Stimulated activated CD8-positive, alpha-beta memory T cell treated with anti-CD3 and anti-CD28 coated beads, Interleukin-7, amount 100 ng/mL, for 24 hours (primary cell): ENCODE results near the gene OSBPL2.

ENCODE experiments used
- DNase-seq: peaks from one replicate; pipeline ENCODE4 v3.0.0-alpha.2; 2020; ENCODE audit warnings: low read depth

Gene OSBPL2

DNA sequence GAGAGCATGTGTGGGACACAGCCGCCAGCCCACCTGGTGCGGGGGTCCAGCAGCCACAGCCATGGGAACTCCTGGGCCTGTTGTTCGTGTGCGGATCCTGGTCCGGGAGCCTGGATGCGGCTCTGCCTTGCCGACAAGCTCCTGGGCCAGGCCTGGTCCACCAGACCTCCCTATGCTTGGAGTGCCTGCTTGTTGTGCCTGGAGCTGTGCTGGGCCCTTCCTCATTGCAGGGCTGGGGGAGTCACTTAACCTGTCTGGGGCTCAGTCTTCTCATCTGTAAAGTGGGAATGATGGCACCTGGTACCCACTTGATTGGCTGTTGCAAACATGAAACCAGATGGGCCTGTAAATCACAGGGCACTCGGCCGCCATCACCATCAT lies 2.6 kb upstream of the OSBPL2 start:
- no peak for DNase-seq

DNA sequence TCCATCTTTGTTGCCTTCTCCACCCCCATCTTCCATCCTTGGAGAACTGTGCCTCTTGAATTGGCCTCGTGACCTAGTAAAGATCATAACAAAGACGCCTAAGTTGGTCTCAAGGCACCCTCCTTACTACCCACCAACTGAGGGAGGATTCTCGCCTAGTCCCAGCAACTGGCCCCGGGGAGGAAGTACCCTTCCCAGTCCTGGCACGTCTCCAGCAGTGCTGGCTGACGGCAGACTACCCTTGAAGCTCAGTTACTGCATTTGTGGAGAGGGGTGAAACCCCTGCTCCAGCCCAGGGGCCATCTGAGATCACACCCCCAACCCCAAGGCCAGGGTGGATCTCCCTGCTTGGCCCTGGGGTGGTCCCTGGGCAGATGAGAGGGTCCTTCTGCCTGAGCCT lies 2.1 kb upstream of the OSBPL2 start:
- no peak for DNase-seq

DNA sequence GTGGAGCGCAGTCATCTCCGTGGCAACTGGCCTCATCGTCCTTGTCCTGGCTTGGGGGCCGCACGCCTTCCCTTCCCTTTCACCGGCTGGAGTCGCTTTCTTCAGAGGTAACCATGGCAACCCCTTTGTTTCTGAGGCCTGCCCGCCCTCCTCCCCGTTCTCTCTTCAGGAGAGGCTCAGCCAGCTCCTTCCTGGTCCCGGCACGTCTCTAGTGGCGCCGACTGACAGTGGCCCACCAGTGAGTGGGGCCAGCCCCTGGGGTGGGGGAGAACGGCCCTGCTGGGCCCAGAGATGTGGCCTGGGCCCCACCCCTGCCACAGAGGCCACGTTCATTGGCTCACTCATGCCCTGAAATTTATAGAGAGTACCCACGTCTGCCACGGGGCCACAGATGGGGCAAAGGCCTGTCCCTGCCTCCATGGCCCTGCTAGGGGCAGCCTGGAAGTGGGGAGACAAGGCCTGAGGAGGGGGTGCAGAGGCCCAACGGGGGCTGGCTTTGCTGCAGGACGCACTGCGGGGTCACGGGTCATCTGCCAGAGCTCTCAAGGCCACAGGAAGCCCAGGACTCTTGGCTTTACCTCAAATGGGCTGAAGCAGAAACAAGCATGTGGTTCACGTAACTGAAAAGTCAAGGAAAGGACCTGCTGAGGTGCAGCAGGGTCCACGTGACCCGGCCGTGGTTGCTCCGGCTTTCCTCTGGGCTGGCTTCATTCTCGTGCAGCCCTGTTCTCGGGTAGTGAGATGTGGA lies 1.4 kb upstream of the OSBPL2 start:
- DNase-seq: no peak

DNA sequence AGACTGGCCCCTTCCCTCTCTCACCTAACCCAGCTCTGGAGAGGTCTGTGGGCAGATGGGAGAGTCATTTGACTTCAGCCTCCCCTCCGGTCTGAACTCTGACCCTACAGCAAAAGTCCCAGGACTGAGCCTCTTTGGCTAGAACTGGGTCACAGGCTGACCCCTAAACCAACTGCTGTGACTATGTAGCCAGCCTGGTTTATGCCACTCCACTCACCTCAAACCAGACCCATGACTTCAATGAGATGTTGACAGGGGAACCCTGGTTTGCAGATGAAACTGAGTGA lies 864 bp upstream of the OSBPL2 start:
- DNase-seq: no peak

DNA sequence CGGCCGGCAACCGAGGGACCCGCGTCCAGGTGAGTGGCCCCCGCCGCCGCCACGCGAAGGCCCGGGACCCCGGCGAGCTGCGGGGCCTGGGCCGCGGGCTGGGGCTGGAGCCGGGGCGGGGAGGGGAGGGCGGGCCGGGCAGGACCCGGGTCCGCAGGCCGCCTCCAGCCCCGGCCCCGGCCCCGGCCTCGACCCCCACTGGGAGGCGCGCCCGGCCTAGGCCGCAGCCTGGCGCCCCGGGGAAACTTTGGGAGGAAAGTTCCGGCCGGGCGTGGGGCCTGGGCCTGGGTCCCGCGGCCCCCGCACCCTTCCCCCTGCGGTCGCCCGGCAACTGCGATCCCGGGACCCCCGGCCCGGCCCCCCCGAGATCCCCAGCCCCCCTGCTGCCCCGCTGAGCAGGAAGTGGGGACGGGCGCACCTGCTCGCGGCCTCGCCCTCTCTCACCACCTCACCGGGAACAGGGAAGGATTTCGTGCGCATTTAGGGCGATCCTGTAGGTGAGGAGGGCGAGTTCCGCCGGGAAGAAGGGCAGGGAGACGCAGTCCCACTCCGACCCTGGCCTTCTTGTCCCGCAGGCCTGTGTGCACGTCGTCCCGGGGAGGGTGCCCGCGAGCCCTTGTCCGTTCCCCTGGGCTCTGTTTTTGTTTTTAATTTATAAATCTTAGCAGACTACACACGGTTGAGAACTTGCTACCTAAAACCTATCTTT lies 402 bp downstream of the OSBPL2 start:
- DNase-seq: no peak

DNA sequence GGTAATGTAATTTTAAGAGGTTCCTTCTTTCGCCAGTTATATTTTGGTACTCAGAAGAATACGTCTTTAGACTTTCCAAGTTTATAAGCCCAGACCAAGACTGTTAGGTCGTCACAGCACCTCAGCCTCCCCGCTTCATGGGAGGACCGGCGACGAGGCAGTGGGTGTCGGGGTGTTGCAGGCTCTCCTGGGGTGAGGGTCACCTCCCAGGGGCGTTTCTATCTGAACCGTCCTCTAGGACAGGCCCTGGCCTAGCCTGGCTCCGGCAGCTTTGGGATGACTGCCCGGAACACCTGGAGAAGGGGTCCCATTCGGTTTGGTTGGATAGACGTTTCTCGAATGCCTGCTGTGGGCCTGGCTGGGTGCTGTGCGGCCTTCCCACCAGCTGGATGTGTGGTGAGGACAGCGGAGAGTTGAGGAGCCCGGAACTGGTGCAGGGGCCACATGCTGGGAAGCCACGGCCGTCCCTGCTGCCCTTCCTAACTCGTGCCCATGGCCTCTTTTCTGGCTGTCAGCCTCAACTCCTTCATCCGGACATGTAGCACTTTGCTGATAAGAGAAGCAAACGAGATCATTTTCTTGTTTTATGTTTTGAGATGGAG lies 1.1 kb downstream of the OSBPL2 start:
- no peak for DNase-seq

DNA sequence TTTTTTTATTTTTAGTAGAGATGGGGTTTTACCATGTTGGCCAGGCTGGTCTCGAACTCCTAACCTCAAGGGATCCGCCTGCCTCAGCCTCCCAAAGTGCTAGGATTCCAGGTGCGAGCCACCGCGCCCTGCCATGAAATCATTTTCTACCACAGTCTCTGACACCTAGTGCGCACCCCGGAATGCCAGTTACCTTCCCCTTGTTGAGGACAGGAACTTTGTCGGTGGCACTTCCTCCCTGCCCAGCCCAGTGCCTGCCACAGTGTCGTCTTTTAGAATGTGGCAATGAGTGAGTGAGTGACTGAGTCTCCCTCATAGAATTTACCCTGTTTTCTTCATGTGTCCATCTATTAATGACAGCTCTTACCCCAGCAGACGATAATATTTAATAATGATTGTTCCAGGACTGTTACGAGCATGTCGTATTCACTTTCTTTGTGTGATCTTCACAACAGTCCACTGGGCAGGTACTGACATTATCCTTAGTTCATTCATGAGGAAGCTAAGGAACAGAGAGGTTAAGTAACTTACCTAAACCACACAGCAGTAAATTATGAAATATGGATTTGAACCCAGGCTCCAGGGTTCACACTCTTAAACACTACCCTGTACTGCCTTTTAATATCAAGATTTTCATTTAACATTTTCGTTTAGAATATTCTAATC lies 1.8 kb downstream of the OSBPL2 start:
- DNase-seq: no peak

DNA sequence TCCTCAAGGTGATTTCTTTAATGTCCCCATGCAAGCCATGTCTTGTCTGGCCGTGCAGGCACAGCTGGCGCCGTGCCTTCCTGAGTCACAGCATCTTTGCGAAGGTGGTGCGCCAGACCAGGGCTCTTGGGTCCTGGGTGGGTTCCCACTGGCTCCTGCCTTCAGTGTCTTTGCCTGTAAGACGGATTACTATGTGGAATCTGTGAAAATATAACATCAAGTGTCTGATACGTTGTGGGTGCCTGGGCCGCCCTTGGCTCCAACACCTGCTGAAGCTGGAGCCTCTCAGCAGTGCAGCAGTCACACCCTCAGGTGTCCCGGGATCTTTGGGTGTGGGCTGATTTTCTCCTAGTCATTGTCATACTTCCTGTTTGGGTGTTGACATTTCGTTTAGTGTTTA lies 3.2 kb downstream of the OSBPL2 start:
- no peak for DNase-seq

DNA sequence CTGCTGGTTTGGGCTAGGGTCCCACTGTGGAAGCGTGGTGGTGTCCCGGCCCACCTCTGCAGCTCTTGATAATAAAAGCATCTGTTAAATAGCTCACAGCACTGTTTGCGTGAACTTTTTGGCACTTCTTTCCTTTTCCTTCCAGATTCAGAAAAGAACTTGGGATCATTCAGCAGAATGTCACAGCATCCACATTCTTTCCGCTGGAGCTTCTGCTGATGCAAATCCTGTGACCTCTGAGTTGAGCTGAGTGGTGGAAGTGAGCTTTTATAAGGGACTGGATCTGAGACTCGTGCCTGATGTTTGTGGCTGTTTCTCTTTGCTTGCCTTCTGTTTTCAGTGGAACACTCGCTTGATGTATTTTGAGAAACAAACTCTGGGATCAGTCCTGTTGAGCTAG lies 3.9 kb downstream of the OSBPL2 start:
- DNase-seq: no peak

DNA sequence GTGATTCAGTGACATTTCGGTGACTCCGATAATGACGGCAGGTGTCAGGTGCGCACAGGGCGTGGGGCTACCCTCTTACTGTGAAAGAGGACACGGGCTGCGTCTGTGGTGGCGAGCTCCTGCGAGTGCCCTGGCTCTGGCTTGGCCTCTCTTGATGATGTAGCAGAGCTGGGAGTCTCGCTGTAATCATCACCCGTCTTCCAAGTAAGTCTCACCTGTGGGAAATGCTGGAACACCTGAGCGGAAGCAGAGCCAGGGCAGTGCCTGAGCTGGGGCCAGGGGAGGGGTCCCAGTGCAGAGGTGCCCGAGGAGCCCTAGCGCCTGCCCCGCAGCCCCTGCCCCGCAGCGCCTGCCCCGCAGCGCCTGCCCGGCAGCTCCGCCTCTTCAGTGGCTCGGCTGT lies 4.8 kb downstream of the OSBPL2 start:
- DNase-seq: no peak

DNA sequence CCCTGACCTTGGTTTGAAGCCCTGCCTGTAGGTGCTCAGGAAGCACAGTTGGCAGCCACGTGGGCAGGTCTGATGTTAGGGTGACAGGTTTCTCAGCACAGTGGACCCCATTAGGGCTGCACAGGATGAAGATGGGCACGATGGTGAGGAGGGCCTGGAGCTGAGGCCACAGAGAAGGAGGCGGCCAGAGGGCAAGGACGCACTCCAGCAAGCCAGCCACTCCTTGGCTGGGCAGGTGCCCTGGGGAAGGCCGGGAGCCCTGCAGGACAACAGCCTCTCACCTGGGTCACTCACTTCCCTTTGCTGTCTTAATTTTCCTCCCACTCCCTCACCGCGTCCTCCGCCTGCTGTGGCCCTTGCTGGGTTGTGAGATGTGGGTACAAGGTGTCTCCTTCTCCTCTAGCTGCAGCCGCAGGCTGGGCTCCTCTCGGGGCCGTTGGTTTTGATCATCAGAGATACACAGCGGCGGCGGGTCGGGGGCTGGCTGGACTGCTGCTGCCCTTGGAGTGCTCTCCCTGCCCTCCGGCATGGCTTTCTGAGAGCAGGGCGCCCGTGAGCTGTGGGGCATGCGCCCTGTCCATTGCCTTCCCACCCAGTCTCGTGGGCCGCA lies 5.7 kb downstream of the OSBPL2 start:
- no peak for DNase-seq

DNA sequence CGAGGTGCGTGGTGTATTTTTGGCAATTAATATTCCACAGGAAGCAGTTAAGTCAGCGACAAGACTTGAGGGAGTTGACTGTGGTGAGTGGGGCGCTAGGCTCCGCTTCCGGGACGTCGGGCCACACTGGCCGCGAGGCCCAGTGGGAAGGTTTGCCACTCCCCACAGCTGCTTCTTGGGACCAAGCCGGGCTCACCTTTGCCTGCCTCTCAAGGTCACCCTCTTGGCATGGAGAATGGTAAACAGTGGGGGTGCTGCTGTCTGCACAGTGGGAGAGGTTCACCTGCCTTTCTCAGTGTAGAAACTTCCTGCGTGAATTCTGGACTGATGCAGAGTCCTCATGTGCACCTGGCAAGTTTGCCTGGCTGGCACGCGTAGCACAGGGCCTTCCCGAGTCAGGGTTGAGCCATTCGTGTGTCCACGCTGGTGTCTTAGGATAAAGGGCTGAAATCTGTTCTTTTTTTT lies 6.4 kb downstream of the OSBPL2 start:
- DNase-seq: no peak

DNA sequence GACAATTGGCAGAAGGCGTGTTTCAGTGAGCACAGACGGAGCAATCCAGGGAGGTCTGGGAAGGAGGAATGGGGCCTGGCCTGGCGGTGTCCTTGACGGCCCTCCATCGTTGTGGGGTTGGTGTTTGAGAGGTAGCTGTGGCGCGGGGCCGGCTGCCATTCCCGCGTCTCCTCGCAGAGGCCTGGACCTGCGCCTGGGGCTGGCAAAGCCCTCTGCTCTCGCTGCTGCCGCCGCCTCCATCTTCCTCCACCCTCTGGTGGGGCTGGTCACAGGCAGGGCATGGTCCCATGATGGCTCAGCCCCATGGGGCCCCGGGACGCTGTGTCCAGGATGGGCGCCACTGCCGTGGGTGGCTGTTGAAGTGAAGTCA lies 7.6 kb downstream of the OSBPL2 start:
- no peak for DNase-seq

DNA sequence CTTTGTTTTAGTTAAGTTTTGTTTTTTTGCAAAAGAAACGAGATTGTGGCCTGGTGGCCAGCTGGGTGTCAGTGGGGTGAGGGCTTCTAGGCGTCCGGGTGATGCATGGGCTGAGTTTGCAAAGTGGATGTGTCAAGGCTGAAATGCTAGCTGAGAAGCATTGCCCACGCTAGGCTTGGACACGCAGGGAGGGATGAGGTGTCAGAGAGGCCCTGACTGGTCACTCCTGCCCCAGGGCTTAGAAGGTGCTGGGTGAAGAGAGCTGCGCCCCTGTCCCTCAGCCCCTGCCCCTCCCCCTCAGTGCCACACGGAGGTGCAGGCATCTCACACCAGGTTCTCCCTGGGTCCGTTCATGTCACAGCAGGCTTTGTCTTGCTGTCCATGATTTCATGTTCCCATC lies 8.1 kb downstream of the OSBPL2 start:
- no peak for DNase-seq

DNA sequence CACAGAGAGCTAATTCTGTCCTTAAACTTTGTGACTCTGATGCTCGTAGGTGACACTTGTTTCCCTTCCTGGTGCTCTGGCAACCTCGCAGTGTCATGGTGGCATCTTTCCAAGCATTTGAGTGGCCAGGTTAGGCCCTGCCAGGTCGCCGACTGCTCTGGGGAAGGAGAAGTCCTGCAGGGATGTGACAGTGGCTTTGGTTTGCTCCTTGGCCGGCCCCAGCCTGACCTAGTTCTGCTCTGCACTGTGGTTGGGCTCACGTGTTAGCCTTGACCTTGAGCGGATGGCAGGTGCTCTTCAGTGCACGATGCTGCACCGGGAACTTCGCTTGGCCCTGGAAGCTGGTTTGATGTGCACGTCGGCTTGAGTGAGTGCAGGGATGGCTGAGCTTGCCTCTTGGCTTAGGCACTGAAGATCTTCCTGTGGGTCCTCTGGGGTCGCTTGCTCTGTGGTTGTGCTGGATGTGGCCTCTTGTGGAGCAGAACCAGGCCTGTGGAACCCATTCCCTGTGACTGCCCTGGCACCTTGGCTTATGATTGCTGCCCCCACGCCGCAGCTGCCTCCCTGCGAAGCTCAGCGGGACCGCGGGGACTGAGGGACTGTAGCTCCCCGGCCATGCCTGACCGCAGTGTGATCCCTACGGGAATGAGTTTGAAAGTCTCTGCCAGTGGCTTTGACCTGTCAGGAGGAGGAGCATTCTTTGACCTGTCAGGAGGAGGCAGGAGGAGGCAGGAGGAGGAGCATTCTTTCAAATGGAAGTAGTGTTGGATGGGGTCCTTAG lies 8.7 kb downstream of the OSBPL2 start:
- no peak for DNase-seq

DNA sequence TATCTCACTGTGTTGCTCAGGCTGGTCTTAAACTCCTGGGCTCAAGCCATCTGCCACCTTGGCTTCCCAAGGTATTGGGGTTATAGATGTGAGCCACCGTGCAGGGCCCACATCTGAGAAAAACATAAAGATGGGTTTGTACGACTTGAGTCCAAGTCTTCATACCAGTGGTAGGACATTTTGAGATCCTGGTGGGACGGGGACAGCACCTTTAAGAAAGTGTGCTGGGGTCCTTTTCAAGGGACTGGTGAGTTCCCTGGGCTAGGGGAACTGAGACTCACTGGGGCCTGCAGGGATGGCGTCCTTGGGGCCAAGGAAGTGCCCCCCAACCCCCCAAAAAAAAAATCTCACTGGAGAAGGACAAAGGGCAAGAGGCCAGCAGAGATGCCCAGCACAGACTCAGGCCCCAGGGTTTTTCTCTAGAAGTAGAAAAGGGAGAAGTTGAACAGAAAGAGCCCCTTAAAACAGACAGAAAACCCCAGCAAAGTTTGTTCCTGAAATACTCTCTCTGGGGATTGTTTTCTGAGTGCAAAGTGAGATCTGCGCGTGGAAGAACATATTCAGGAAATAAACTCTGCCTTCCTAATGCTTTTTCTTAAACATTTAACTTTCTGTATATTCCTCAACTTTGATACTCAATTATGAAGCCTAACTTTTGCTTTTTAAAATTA lies 10.7 kb downstream of the OSBPL2 start:
- no peak for DNase-seq

DNA sequence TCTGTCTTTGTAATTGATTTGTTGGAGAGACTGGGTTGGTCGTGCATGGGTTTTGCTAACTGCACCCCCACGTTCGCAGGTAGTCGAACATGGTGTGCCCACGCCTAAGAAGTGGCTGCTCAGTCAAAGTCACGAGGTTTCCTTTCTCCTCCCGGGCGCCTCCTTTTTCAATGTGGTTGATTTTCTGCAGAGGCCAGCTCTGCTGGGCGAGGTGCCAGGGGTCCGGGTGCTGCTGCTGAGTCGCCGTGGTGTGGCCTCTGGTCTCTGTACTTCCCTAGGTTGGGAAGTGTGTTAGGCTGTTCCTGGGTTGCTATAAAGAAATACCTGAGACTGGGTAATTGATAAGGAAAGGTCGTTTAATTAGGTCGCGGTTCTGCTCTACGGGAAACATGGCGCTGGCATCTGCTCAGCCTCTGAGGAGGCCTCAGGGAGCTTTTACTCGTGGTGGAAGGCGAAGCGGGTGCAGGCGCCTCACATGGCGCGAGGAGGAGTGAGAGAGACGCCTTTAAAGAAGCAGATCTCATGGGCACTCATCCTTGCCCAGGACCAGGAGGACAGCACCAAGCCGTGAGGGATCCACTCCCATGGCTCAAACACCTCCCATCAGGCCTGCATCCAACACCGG lies 14.1 kb downstream of the OSBPL2 start:
- no peak for DNase-seq

DNA sequence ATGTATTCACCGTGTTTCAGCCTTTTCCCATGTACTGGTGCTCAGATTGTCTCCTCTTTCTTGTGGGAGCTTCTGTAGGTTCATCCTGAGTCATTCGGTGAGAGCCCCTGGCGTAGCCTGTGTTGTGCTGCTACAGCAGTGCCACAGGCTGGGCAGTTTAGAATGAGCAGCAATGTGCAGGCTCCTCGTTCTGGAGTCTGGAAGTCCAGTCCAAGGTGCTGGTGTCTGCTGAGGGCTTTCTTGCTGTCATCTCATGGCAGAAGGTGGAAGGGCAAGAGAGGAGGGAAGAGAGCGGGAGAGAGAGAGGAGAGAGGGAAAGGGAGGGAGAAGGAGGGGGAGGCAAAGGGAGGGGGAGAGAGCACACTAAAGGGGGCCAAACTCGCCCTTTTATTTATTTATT lies 15.1 kb downstream of the OSBPL2 start:
- DNase-seq: no peak

DNA sequence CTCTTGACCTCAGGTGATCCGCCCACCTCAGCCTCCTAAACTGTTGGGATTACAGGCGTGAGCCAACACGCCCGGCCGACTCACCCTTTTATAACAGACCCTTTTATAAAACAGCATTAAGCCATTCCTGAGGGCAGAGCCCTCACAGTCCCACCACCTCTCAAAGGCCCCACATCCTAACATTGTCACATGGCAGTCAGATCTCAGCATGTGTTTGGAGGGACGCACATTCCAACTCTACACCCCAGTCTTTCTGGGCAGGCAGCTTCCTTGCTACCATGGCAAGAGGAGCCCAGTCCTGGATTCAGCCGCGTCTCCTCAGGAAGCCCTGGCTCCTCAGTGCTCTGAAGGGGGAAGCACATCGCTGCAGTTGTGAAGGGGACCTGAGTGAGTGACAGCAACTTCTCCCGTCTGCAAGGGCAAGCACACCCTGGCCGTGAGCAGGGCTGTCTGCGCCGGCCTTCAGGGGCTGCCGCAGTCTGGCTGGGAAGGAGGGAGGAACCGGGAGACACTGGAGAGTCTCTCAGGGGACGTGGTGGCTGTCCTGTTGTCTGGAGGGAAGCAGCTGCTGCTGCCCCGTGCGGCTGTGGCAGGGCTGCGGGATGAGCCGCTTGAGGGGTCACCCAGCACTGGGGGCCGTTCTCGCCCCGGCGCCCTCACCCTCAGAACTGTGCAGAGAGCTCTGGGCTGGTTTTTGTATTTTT lies 15.9 kb downstream of the OSBPL2 start:
- no peak for DNase-seq

DNA sequence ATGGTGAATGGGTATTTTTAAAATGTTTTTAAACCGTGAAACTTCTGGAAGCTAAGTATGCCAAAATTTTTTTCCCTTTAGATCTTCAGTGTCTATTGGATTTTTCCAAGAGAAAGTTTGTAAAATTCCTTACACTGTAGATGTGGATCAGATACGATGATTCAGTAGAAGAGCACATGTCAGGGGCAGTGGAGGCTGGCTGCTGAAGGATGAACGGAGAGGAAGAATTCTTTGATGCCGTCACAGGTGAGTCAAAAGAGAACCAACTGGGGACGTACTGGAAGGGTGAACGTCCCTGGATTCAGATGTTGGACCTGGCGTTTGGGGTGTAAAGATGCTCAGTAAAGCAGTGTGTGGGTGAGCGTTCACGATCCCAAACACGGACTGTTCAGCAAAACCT lies 17.7 kb downstream of the OSBPL2 start:
- DNase-seq: no peak
